Activated CD4-positive, alpha-beta T cell treated with anti-CD3 and anti-CD28 coated beads for 24 hours (primary cell): ENCODE results near the gene OR4C12.
A peak's percentile ranks its signal among the peaks of the same experiment; 100 is the strongest.
"Not testable (repeated sequence)": the region's sequence is repeated elsewhere in the genome, so short reads cannot be mapped to it uniquely, and the experiment has no call there.

ENCODE experiments used
- DNase-seq, 2 donors: peaks; one replicate each; pipeline ENCODE4 v3.0.0-alpha.2; 2020; ENCODE audit warnings: low read depth in 2 of 2

Gene OR4C12

DNA sequence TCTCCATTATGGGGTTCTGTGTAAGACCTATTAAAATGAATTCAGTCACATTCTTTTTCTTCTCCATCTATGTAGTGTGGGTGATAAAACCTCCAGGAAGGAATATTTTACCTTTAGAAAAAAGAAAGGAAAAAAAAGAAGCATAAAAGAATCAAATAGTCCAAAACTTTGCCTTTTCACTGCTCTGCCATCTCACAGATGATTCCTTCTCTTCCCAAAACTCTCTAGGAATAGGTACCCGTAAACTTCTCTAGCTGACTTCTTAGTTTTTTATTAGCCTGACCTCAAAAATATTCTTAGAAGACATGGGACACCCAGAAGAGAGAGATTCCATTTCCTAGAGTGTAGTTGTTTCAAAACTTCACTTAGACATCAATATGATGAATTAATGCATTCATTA, at the start of gene OR4C12:
Gene OR4C12, minus strand, starts transcription at position 101 of the 400 bp plus-strand sequence. Its CDS starts 34 bp downstream, at position 67.
- not testable (repeated sequence) for DNase-seq

DNA sequence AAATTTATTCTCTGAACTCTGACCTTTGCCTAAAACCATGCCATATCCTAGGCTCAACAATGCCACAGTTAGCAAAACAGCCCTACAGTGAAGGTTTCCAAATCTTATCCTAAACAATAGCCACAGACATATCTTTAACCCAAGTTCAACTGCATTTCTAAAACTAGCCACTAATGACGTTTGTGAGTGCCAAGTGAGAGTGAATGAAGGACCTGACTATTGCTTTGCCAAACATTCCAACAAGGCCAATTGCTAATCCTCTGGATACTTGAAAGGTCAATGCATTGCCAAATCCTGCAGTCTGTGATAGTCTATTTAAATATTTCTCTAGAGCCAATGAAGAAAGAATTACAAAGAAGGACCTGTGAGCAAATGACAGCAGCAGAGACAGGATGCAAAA, 47.9 kb upstream of the OR4C12 start:
- DNase-seq: no peak

DNA sequence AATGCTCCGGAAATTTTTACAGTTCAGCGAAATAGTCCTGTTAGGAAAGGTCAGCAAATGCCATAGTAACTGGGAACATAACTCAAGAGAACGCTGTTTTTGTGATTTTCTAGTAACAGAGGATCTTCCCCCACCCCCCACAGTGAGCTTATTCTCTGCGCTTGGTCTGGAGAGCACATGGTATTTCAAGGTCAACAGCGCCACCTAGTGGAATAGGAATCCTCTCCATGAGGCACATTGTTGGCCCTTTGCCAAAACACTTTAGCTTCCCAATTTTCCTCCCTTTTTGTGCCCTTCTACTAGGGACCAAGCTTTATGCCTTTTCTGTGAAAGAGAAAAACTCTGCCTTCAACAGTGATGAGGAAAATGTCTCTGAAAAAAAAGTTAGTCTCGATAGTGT, 13.2 kb upstream of the OR4C12 start:
- peak in 1 of 2 donors; percentile 0 for DNase-seq

DNA sequence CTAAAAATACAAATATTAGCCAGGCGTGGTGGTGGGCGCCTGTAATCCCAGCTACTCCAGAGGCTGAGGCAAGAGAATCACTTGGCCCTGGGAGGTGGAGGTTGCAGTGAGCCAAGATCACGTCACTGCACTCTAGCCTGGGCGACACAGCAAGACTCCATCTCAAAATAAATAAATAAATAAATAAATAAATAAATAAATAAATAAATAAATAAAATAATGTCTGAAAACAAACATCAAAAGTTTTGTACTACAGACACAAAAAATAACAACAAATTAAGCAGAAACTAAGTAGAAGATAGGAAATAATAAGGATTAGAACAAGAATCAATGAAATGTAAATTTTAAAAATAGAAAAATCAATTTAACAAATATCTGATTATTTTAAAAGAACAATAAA, 8.9 kb downstream of the OR4C12 start:
- not testable (repeated sequence) for DNase-seq

DNA sequence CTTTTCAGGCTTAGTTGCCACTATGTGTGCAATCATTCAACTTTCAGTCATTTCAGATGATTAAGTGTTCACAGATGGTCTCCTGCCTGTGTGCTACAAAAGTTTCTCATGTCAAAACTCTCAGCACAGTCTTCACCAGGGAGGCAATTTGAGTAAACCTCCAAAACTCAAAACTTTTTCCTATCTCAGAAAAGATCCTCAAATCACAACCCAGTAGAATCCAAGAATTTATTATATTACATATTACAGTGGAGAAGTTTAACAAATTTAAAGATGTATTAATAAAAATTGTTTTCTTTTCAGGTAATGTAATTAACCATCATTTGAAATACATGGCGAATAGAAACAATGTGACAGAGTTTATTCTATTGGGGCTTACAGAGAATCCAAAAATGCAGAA, 30.2 kb downstream of the OR4C12 start, which contains the start of gene OR4C13:
Gene OR4C13, plus strand, starts transcription at position 301 of the 400 bp plus-strand sequence. Its CDS starts 32 bp downstream, at position 333.
- no peak for DNase-seq

DNA sequence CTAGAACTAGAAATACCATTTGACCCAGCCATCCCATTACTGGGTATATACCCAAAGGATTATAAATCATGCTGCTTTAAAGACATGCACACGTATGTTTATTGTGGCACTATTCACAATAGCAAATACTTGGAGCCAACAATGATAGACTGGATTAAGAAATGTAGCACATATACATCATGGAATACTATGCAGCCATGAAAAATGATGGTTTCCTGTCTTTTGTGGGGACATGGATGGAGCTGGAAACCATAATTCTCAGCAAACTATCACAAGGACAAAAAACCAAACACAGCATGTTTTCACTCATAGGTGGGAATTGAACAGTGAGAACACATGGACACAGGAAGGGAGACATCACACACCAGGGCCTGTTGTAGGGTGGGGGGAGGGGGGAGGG, 33.6 kb downstream of the OR4C12 start:
- DNase-seq: not testable (repeated sequence)
